Activated CD4-positive, alpha-beta T cell treated with anti-CD3 and anti-CD28 coated beads for 48 hours (primary cell): ENCODE measurements around the gene RAP1GAP2.

Experiments
- DNase-seq: peaks from one replicate; pipeline ENCODE4 v3.0.0-alpha.2; 2020

The RAP1GAP2 gene

DNA sequence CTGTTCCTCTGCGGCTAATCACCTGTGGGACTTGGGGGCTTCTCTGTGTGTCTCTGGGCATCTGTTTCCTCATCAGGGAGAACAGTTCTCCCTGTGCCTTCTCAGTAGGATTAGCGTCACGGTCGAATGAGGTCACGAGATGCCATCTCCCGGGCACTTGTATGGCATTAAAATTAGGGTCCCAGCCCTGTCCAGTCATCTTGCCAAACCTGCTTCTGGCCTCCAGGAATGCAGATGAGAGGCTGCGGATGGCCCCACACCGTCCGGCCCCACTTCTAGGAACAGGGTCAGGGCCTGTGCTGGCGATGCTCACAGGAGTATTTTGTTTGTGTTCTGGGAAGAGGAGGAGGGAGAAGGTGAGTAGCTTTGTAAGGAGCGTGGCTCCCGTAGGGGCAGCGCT, 208.7 kb downstream of the RAP1GAP2 start:
- no peak for DNase-seq

DNA sequence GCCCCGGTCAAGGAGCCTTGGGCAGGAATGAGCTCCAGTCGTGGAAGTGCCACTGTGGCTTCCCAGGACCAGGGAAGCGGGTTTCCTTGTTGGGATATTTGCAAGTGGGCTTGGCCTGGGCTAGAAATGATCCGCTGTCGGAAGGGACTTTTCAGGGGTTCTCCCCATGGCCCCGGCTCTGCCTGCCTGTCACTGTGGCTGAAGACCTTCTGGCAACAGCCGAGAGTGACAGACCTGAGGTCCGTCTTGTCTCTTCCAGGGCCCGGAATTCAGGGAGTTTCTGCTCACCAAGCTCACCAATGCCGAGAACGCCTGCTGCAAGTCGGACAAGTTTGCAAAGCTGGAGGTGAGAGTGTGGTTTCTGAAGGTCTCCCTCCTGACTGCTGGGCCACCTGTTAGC, 209.5 kb downstream of the RAP1GAP2 start:
- DNase-seq = no peak

DNA sequence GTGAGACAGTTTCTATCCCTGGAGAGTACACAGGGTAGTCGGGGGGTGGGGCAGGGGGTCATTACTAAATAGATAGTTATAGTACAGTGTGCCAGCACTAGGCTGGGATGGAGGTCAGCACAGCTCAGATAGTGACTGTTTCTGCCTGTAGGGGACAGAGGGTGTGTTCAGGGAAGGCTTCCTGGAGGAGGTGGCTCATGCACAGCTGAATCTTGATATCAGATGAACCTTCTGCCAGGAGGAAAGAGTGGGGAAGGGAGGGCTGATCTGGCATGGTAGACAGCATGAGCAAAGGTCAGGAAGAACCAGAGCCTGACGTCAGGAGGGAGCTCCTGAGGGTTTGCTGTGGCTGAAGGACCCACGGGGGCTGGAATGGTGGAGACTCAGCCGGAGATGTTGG, 210.6 kb downstream of the RAP1GAP2 start:
- DNase-seq = no peak

- DNase-seq = no peak
Observed at GRCh38 chr17:3007651-3008121, 211.4 kb downstream of the RAP1GAP2 start.

DNA sequence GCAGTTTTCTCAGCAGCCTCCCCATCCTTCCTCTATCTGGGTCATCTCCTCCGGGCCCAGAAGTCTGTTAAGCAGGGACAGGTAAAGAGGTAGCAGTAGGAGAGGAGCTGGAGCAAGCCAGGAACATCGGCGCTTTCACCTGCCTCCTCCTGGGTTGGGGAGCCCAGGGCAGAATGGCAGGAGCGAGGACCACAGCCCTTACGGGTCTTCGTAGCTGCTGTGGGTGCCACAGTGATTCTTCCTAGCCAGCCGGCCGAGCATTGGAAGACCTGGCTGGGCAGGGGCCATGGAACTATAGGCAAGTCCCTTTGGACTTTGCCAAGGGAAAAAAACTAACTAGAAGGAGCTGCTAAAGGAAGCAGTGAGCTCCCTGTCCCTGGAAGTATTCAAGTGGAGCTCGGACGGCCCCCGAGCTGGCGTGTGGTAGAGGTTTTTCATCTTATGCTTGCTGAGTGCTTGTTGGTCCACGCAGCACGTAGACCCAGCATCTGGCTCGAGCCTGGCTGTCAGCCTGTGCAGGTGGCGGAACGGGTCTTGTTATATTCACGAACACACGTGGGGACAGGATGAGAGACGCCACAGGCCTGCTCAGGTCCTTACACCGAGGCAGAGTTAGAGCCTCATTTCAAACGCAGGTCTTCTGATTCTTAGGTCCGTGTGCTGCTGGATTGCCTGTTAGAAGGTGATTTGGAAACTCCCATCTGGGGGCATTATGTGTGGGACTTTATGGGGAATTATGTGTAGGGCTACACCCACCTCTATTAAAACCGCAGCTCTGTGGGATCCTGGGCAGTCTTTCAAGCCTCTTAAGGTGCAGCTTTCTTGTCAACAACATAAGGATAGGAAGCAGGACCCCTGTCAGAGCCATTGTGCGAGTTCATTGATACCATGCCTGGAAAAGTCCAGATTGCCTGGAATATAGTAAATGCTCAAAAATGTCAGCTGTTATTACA, 212.4 kb downstream of the RAP1GAP2 start:
- DNase-seq = no peak

DNA sequence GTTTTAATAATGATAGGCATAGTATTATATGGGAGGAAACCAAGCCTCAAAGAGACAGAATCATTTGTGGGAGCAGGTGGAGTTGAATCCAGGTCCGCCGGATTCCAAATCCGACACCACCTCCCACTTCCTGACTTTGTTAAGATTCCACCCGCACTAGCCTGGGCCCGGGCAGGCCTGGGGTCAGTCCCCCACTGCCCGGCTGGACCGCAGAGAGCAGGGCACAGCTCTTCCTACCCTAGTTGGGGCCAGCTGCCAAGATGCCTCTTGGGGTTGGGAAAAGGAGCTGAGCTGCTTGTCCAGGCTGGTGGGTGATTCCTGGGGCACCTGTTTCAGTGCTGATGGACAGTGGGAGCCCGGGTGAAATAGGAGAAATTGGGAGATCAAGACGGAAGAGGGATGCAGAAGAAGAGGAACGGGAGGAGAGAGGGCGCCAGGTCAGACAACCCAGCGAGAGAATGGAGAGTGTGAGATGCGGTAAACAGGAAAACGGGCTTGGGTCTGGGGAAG, 213.2 kb downstream of the RAP1GAP2 start:
- DNase-seq = no peak

DNA sequence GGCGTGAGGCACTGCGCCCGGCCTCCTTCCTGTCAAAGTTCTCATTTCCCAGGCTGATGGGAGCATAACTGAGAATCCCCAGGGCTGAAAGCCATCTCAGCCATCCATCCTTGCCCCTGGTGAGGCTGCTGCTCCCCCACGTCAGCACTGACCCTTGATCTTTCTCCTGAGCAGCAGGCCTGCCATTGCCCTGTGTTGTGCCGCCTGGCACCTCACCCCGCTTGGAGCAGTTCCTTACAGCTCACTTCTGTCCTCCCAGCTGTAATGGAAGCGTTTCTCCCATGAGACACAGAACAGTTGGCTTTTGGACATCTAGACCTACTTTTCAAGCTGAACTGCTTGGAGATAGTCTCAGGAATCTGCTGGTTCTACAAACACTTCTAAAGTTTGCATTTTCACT, 215.7 kb downstream of the RAP1GAP2 start:
- DNase-seq = no peak

DNA sequence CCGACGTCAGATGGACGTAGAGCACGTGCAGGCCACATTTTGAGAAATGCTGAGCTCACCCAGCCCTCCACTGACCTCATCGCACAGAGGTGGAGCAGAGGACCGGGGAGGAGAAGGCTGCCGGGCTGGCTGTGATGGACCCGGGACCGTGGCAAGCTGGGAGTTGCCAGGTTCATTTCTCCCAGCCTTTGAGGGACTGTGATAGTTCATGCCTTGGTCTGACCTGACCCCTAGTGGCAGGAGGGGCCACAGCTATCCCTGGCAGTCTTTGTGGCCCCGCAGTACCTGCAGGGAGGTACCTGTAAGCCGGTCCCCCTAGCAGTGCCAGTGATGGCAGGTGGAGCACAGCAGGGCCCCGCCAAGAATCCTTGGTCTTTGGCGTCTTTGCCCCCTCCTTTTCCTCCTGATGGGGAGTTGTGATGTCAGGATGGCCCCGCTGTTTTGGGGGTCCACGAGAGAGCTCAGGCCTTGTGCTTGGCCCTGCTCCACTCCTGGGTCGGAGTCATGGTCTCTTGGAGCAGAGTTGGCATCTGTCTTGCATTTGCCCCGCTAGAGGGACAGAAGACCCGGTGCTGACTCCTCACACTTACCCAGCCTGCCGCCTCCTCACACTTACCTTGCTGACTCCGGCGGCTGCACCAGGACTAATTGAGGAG, 216.8 kb downstream of the RAP1GAP2 start:
- DNase-seq = peak; percentile 70

- DNase-seq = no peak
Observed at GRCh38 chr17:3015890-3016289, 219.7 kb downstream of the RAP1GAP2 start.

GRCh38 chr17:3017936-3018335, 221.7 kb downstream of the RAP1GAP2 start:
- no peak for DNase-seq

- DNase-seq = no peak
Observed at GRCh38 chr17:3019761-3020160, 223.5 kb downstream of the RAP1GAP2 start.

- no peak for DNase-seq
Observed at GRCh38 chr17:3020381-3020780, 224.1 kb downstream of the RAP1GAP2 start.

GRCh38 chr17:3022197-3022596, 226.0 kb downstream of the RAP1GAP2 start:
- DNase-seq = no peak

DNA sequence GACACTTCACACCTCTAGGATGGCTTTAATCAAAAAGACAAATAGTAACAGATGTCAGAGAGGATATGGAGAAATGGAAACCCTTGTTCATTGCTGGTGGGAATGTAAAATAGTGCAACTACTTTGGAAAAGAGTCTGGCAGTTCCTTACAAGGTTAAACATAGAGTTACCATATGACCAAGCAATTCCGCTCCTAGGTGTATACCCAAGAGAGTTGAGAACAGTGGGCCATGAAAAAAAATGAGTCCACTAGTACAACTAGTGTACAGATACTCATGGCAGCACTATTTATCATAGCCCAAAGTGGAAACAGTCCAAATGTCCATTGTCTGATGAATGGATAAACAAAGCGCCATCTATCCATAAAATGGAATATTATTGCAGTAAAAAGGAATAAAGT, 228.1 kb downstream of the RAP1GAP2 start:
- no peak for DNase-seq

DNA sequence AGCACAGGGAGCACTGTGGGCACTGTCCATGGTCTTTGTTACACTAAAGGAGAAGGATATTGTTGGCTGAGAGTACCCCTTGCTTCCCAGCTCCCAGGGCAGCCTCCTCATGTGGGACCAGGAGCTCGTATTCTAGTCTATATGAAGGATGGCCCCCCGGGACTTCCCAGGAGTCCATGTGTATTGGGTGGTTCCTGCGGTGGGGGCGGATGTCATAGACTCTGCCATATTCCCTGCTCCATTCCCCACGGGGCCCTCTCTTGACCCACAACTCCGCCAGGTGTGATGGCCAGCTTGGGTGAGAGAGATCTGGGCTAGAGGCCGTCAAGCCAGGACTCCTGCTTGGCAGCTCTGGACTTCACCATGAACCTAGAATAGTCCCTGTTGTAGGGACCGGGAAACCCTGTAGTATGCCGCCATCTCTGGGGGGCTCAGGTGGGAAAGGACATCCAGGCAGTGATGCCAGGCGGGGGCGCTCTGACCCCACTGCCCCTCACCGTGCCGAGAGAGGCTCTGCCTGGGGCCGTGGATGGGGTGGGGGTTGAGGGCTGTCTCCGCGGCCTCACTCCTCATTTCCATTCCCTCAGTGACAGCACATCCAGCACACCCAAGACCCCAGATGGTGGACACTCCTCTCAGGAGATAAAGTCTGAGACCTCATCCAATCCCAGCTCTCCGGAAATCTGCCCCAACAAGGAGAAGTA, 229.3 kb downstream of the RAP1GAP2 start:
- no peak for DNase-seq

DNA sequence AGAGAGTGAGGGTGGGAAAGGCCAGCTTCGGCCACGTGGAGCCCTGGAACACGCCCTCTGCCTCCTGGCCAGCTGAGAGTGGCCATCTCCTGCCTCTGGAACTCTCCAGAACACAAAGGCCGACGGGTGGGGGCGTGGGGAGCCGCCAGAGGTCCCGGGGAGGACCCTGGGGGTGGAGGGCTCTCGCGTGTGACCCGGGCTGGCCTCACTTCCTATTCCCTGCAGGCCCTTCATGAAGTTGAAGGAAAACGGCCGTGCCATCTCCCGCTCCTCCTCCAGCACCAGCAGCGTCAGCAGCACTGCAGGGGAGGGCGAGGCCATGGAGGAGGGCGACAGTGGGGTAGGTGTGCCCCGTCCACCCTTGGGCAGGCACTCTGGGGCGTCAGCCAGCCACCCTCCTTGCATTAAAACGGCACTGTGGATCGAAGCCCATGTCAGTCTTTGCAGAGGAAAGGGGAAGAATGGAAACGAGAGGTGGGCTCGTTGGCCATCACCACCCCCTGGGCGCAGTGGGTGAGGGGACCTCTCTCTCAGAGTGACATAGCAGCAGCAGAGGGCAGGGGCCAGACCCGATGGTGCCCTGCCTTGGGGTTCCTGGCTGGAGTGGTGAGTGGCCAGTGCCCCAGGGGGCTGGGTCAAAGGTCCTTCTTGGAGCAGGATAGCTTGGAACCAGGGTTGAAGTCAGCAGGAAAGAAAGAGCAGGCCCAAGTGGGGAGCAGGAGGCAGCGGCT, 230.1 kb downstream of the RAP1GAP2 start:
- no peak for DNase-seq

GRCh38 chr17:3026856-3027751, 230.9 kb downstream of the RAP1GAP2 start:
- no peak for DNase-seq

DNA sequence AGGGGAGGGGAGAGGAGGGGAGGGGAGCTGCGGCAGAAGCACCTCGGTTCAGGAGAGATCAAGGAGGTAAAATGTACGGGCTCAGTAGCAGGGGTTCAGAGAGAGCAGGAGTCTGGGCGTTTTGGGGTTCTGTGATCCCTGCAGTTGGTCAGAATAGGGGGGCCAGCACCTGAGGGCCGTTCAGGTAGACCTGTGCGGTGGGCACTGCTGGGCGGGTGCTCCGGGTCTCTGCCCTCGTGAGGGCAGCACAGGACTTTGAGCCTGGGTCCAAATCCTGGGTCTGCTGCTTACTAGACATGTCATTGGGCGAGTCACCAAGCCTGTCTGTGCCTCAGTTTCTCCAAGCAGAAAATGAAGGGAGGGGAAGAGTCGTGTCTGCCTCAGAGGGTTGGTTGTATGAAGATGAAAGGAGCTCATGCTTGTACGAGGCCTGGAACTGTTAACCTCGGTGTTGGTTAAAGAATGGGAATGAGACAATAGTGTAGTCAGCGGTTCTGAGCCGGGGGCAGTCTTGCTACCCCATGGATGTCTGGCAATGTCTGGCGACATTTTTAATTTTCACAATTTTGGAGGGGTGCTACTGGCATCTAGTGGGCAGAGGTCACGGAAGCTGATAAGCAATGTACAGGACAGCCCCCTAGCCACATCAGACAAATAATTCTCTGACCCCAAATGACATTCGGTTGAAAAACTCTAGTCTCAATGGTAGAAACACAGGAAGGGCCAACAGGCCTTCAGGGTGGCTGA, 231.7 kb downstream of the RAP1GAP2 start:
- DNase-seq = no peak

GRCh38 chr17:3029213-3029913, 233.1 kb downstream of the RAP1GAP2 start:
- no peak for DNase-seq

DNA sequence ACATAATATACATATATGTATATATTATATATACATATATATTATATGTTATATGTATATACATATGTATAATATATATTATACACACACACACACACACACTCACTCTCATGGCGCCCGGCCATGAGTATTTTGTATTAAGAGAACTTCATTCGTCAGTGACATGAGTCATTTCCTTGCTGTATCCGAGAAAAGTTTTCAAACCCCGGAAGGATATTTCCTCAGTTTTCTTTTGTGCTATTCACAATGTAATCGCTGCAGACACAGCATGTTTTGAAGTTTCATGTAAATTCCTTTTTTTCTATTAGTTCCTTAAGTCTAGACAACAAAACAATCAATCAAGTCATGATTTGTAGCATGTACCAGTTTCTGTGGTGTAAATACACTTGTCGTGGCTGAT, 233.9 kb downstream of the RAP1GAP2 start:
- no peak for DNase-seq
